Fibroblast of lung (primary cell): ENCODE measurements around the gene WDR89.
"Not testable (repeated sequence)": the region's sequence is repeated elsewhere in the genome, so short reads cannot be mapped to it uniquely, and the experiment has no call there.

Experiments
- CTCF ChIP-seq, 2 donors: IDR thresholded peaks in 1 of 2; conservative IDR thresholded peaks in 1 of 2; 1 replicate in 1 of 2; 2 replicates in 1 of 2; pipeline ENCODE4 v1.5.1; 2011 to 2012; ENCODE audit warnings: low read length in 2 of 2, control low read depth in 1 of 2, inconsistent platforms in 1 of 2, low read depth in 1 of 2, mild to moderate bottlenecking in 1 of 2
- EZH2 ChIP-seq: IDR thresholded peaks from 2 replicates; pipeline ENCODE4 v1.5.1; 2012; ENCODE audit warnings: low read length, control low read depth, mild to moderate bottlenecking; ENCODE audit errors: missing control alignments

GRCh38 chr14:63621975-63622374 lies 19.7 kb downstream of the WDR89 start:
- not testable (repeated sequence) for TF ChIP-seq CTCF (conservative IDR thresholded peaks at IDR 0.05 in 1 of 2, IDR thresholded peaks at IDR 0.05 in 1 of 2; ENCODE audit: low read depth in 1 of 2, low read length in 2 of 2); EZH2
